OCI-LY1 (cell line): ENCODE results near the gene SLC23A2.

Experiments
- EZH2 ChIP-seq: fragments of 200-600 bp; sonication (generic), shearing (Covaris generic); IDR thresholded peaks from 2 replicates; pipeline ENCODE4 v1.8.0; 2017; ENCODE audit warnings: borderline replicate concordance, mixed run types, mild to moderate bottlenecking, antibody characterized with exemption, low read length, moderate library complexity, mixed read lengths
- TF ChIP-seq, protein P1 (sequence below): fragments of 200-600 bp; sonication (generic), shearing (Covaris generic); IDR thresholded peaks from 2 replicates; pipeline ENCODE4 v1.5.1; 2017; ENCODE audit warnings: mild to moderate bottlenecking, antibody characterized with exemption, low read length, moderate library complexity, mixed read lengths

DNA sequence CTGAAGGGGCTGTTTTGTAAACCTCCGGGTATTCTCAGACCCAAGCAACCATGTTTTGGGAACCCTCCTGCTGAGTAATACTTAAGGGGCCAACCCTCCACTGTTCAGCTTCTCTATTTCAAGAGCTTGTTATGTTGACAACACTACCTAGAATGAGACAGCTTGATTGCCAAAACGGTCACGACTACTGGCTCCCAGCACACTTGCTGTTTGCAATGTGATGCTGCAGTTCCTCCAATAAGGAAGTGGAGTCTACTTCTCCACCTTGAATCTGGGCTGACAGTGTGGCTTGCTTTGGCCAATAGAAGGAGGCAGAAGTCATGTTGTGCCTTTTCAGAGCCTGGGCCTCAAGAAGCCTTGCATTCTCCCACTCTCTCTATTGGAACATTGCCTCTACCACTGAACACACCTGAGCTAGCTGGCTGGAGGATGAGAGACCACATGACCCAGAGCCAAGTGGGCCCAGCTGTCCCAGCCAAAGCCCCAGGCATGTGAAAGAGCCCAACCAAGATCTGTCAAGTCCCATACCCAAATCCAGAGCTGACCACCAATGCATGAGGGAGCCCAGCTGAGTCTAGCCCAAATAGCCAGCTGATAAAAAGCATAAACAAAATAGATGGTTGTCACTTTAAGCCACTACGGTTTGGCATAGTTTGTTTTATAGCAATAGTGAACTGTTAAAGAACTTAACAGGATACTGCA is 171.6 kb downstream of the SLC23A2 start:
- TF ChIP-seq, protein P1, sequence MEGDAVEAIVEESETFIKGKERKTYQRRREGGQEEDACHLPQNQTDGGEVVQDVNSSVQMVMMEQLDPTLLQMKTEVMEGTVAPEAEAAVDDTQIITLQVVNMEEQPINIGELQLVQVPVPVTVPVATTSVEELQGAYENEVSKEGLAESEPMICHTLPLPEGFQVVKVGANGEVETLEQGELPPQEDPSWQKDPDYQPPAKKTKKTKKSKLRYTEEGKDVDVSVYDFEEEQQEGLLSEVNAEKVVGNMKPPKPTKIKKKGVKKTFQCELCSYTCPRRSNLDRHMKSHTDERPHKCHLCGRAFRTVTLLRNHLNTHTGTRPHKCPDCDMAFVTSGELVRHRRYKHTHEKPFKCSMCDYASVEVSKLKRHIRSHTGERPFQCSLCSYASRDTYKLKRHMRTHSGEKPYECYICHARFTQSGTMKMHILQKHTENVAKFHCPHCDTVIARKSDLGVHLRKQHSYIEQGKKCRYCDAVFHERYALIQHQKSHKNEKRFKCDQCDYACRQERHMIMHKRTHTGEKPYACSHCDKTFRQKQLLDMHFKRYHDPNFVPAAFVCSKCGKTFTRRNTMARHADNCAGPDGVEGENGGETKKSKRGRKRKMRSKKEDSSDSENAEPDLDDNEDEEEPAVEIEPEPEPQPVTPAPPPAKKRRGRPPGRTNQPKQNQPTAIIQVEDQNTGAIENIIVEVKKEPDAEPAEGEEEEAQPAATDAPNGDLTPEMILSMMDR = no peak
- TF ChIP-seq EZH2 = no peak
